GM23338 (cell line): ENCODE measurements around the gene TMEM185B. TPM values are rescaled to one million over a fixed set of nuclear protein-coding genes. Genes with fewer than 3 reads are reported as not detected.

Experiments
- ATAC-seq: fragments of 200-7000 bp; cut with Tn5 transposase; 3 replicates; pipeline ENCODE4 v1.9.1; 2020
- DNase-seq: peaks from one replicate; pipeline ENCODE4 v3.0.0-alpha.2; 2015; ENCODE audit warnings: low spot score
- H2AFZ ChIP-seq: fragments of 200-600 bp; sonication (generic); 2 replicates; pipeline ENCODE4 v1.8.0; 2016; ENCODE audit warnings: antibody characterized with exemption, mild to moderate bottlenecking, moderate library complexity
- H3F3A ChIP-seq: fragments of 200-600 bp; sonication (generic); replicated peaks from 2 replicates; pipeline ENCODE4 v1.8.0; 2017; ENCODE audit warnings: antibody characterized with exemption, mixed run types, low read depth
- H3K27ac ChIP-seq: fragments of 200-600 bp; sonication (generic); 2 replicates; pipeline ENCODE4 v1.6.1; 2016; ENCODE audit warnings: low read depth
- H3K27me3 ChIP-seq: fragments of 200-600 bp; sonication (generic); 2 replicates; pipeline ENCODE4 v1.8.0; 2016; ENCODE audit warnings: mild to moderate bottlenecking, mixed run types, moderate library complexity; ENCODE audit not compliant: insufficient read depth
- H3K36me3 ChIP-seq: fragments of 200-600 bp; sonication (generic); 2 replicates; pipeline ENCODE4 v1.8.0; 2016; ENCODE audit warnings: mild to moderate bottlenecking; ENCODE audit not compliant: insufficient read depth
- H3K4me1 ChIP-seq: fragments of 200-600 bp; sonication (generic); 2 replicates; pipeline ENCODE4 v1.8.0; 2016; ENCODE audit warnings: mild to moderate bottlenecking, moderate library complexity; ENCODE audit not compliant: insufficient read depth
- H3K4me2 ChIP-seq: fragments of 200-600 bp; sonication (generic); 2 replicates; pipeline ENCODE4 v1.7.1; 2017; ENCODE audit warnings: mixed run types
- H3K4me3 ChIP-seq: fragments of 200-600 bp; sonication (generic); 2 replicates; pipeline ENCODE4 v1.6.1; 2016; ENCODE audit warnings: mixed run types
- H3K79me2 ChIP-seq: fragments of 200-600 bp; sonication (generic); replicated peaks from 2 replicates; pipeline ENCODE4 v1.8.0; 2017; ENCODE audit warnings: mild to moderate bottlenecking; ENCODE audit not compliant: insufficient read depth
- H3K9me2 ChIP-seq: fragments of 200-600 bp; sonication (generic); 2 replicates; pipeline ENCODE4 v1.8.0; 2017; ENCODE audit not compliant: insufficient read depth
- H4K20me1 ChIP-seq: fragments of 200-600 bp; sonication (generic); replicated peaks from 2 replicates; pipeline ENCODE4 v1.8.0; 2017; ENCODE audit warnings: mild to moderate bottlenecking; ENCODE audit not compliant: insufficient read depth
- H3K27ac Mint-ChIP-seq: 2 replicates; pipeline ENCODE4 v1.8.0; 2020; ENCODE audit warnings: inconsistent platforms, mild to moderate bottlenecking, moderate library complexity, mixed read lengths
- H3K27me3 Mint-ChIP-seq: 3 replicates; pipeline ENCODE4 v1.8.0; 2022; ENCODE audit warnings: low read depth, mild to moderate bottlenecking, moderate library complexity, mixed read lengths, inconsistent platforms; ENCODE audit not compliant: insufficient read depth, poor library complexity
- H3K36me3 Mint-ChIP-seq: 3 replicates; pipeline ENCODE4 v1.8.0; 2021; ENCODE audit warnings: low read depth, mild to moderate bottlenecking, inconsistent platforms, moderate library complexity, mixed read lengths
- H3K4me1 Mint-ChIP-seq: 3 replicates; pipeline ENCODE4 v1.8.0; 2020; ENCODE audit warnings: mild to moderate bottlenecking, inconsistent platforms, mixed read lengths
- H3K4me3 Mint-ChIP-seq: 3 replicates; pipeline ENCODE4 v1.8.0; 2021; ENCODE audit warnings: moderate library complexity, mild to moderate bottlenecking, inconsistent platforms, mixed read lengths
- H3K9me3 Mint-ChIP-seq: 3 replicates; pipeline ENCODE4 v1.8.0; 2020; ENCODE audit warnings: moderate library complexity, mild to moderate bottlenecking, inconsistent platforms, mixed read lengths
- CREB1 ChIP-seq: fragments of 250-450 bp; sonication (Bioruptor Pico); IDR thresholded peaks from 2 replicates; pipeline ENCODE4 v1.5.0; 2020; ENCODE audit warnings: low read depth, mild to moderate bottlenecking, moderate library complexity
- EZH2 ChIP-seq: fragments of 200-600 bp; sonication (generic); IDR thresholded peaks from one replicate; pipeline ENCODE4 v1.8.0; 2017; ENCODE audit warnings: antibody characterized with exemption, mild to moderate bottlenecking, low read depth; ENCODE audit not compliant: unreplicated experiment
- EZH2phosphoT487 ChIP-seq: fragments of 200-600 bp; sonication (generic); IDR thresholded peaks from one replicate; pipeline ENCODE4 v1.8.1; 2018; ENCODE audit warnings: antibody characterized with exemption; ENCODE audit not compliant: unreplicated experiment
- JUNB ChIP-seq: IDR thresholded peaks from one replicate; pipeline ENCODE4 v1.6.1; 2016; ENCODE audit warnings: antibody characterized with exemption; ENCODE audit not compliant: unreplicated experiment
- NANOG ChIP-seq: IDR thresholded peaks from 2 replicates; pipeline ENCODE4 v1.6.1; 2016; ENCODE audit warnings: antibody characterized with exemption, borderline replicate concordance
- POLR2AphosphoS5 ChIP-seq: IDR thresholded peaks from 2 replicates; pipeline ENCODE4 v1.6.1; 2016; ENCODE audit warnings: antibody characterized with exemption, low read depth
- STAT1 ChIP-seq: IDR thresholded peaks from one replicate; pipeline ENCODE4 v1.6.1; 2016; ENCODE audit warnings: antibody characterized with exemption; ENCODE audit not compliant: unreplicated experiment
- ZNF114 ChIP-seq: fragments of 250-450 bp; sonication (Bioruptor Pico); IDR thresholded peaks from 2 replicates; pipeline ENCODE4 v1.5.0; 2020; ENCODE audit warnings: mild to moderate bottlenecking, moderate library complexity
- ZNF331 ChIP-seq: fragments of 250-450 bp; sonication (Bioruptor Pico); IDR thresholded peaks from 2 replicates; pipeline ENCODE4 v1.5.0; 2020; ENCODE audit warnings: low read depth, mild to moderate bottlenecking, moderate library complexity
- polyA plus RNA-seq: library from polyadenylated mRNA; unstranded; fragments of >200 nt; fragmentation: Nextera tagmentation; extraction: Ambion mirVana; gene quantifications from 2 replicates; pipeline ENCODE4 v1.2.1, GENCODE V29; 2016
- total RNA-seq: library from RNA; depleted of rRNA; stranded (reverse); fragments of >200 nt; shearing (Covaris generic); gene quantifications from 2 replicates; pipeline ENCODE4 v1.2.3, GENCODE V29; 2014
- TF ChIP-seq, protein P1 (sequence below), 2 experiments: fragments of 200-600 bp in 1 of 2; sonication (generic) in 1 of 2; conservative IDR thresholded peaks; 2 replicates each; pipeline versions ENCODE4 v1.5.1 to v1.6.1; 2016 to 2017; ENCODE audit warnings: antibody characterized with exemption in 2 of 2, low read depth in 2 of 2, mild to moderate bottlenecking in 2 of 2, moderate library complexity in 1 of 2
- TF ChIP-seq, protein P2 (sequence below): fragments of 250-450 bp; sonication (Bioruptor Pico); IDR thresholded peaks from 2 replicates; pipeline ENCODE4 v1.5.0; 2020; ENCODE audit warnings: mild to moderate bottlenecking, moderate library complexity
- TF ChIP-seq, protein P3 (sequence below): IDR thresholded peaks from 2 replicates; pipeline ENCODE4 v1.6.1; 2016; ENCODE audit warnings: antibody characterized with exemption

The TMEM185B gene
- total and polyA plus RNA-seq, 2 experiments from 2014 or later = 3.9 to 24.4 TPM

DNA sequence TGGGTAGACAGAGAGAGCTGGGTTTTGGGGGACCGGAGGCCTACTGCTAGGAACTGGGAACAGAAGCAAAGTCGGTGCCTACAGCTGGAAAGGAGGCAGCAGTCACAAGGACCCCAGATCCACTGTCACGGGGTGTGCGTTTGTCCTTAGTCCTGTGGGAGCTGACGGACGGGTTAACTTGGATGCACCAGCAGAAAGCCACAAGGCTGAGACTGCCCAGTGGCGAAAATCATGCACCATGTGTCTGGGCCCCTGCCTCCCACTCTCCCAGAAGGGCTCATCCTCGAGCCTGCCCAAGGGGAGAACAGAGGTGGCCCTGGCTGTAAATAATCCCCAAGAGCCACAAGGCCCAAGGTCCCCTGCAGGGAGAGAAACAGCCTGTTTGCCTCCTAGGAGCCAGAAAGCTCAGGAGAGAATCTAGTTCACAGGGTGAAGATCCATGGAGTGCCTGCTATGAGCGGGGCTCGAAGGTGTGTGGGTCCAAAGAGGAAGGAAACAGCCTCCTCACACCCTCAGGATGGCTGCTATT is 17.8 kb upstream of the TMEM185B start:
- Mint-ChIP-seq H3K4me1 (peaks cover 30% of the 10 kb centered on the region), H3K27me3 (peaks cover 20% of the 10 kb centered on the region), H3K9me3 (no peaks in the 10 kb centered on the region; the same call in 2 of the 3 replicates), H3K27ac (no peak overlapping the region), H3K4me3 (no peak overlapping the region), H3K36me3 (0 out of 3 replicates have a peak, but pooled peaks cover 3% of the 10 kb centered on the region)
- no peak for DNase-seq
- Histone ChIP-seq H3K4me2 (no peak overlapping the region), H3K9me2 (no peaks in the 10 kb centered on the region), H4K20me1 (no peaks in the 10 kb centered on the region), H3K4me1 (peaks cover 18% of the 10 kb centered on the region), H3K79me2 (no peaks in the 10 kb centered on the region), H3K4me3 (no peak overlapping the region), H3K36me3 (no peaks in the 10 kb centered on the region), H3K27ac (no peak overlapping the region), H2AFZ (no peak overlapping the region), H3F3A (no peaks in the 10 kb centered on the region), H3K27me3 (no peaks in the 10 kb centered on the region)
- no peak for ATAC-seq
- TF ChIP-seq NANOG (no peak), JUNB (no peak), STAT1 (no peak), CREB1 (CRISPR knock-in tag) (no peak), ZNF331 (CRISPR knock-in tag) (no peak), EZH2phosphoT487 (no peak), EZH2 (no peak), ZNF114 (no peak), POLR2AphosphoS5 (no peak)
- TF ChIP-seq, protein P1, sequence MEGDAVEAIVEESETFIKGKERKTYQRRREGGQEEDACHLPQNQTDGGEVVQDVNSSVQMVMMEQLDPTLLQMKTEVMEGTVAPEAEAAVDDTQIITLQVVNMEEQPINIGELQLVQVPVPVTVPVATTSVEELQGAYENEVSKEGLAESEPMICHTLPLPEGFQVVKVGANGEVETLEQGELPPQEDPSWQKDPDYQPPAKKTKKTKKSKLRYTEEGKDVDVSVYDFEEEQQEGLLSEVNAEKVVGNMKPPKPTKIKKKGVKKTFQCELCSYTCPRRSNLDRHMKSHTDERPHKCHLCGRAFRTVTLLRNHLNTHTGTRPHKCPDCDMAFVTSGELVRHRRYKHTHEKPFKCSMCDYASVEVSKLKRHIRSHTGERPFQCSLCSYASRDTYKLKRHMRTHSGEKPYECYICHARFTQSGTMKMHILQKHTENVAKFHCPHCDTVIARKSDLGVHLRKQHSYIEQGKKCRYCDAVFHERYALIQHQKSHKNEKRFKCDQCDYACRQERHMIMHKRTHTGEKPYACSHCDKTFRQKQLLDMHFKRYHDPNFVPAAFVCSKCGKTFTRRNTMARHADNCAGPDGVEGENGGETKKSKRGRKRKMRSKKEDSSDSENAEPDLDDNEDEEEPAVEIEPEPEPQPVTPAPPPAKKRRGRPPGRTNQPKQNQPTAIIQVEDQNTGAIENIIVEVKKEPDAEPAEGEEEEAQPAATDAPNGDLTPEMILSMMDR (conservative IDR thresholded peaks at IDR 0.05; ENCODE audit: low read depth in 2 of 2) = no peak
- TF ChIP-seq, protein P2, sequence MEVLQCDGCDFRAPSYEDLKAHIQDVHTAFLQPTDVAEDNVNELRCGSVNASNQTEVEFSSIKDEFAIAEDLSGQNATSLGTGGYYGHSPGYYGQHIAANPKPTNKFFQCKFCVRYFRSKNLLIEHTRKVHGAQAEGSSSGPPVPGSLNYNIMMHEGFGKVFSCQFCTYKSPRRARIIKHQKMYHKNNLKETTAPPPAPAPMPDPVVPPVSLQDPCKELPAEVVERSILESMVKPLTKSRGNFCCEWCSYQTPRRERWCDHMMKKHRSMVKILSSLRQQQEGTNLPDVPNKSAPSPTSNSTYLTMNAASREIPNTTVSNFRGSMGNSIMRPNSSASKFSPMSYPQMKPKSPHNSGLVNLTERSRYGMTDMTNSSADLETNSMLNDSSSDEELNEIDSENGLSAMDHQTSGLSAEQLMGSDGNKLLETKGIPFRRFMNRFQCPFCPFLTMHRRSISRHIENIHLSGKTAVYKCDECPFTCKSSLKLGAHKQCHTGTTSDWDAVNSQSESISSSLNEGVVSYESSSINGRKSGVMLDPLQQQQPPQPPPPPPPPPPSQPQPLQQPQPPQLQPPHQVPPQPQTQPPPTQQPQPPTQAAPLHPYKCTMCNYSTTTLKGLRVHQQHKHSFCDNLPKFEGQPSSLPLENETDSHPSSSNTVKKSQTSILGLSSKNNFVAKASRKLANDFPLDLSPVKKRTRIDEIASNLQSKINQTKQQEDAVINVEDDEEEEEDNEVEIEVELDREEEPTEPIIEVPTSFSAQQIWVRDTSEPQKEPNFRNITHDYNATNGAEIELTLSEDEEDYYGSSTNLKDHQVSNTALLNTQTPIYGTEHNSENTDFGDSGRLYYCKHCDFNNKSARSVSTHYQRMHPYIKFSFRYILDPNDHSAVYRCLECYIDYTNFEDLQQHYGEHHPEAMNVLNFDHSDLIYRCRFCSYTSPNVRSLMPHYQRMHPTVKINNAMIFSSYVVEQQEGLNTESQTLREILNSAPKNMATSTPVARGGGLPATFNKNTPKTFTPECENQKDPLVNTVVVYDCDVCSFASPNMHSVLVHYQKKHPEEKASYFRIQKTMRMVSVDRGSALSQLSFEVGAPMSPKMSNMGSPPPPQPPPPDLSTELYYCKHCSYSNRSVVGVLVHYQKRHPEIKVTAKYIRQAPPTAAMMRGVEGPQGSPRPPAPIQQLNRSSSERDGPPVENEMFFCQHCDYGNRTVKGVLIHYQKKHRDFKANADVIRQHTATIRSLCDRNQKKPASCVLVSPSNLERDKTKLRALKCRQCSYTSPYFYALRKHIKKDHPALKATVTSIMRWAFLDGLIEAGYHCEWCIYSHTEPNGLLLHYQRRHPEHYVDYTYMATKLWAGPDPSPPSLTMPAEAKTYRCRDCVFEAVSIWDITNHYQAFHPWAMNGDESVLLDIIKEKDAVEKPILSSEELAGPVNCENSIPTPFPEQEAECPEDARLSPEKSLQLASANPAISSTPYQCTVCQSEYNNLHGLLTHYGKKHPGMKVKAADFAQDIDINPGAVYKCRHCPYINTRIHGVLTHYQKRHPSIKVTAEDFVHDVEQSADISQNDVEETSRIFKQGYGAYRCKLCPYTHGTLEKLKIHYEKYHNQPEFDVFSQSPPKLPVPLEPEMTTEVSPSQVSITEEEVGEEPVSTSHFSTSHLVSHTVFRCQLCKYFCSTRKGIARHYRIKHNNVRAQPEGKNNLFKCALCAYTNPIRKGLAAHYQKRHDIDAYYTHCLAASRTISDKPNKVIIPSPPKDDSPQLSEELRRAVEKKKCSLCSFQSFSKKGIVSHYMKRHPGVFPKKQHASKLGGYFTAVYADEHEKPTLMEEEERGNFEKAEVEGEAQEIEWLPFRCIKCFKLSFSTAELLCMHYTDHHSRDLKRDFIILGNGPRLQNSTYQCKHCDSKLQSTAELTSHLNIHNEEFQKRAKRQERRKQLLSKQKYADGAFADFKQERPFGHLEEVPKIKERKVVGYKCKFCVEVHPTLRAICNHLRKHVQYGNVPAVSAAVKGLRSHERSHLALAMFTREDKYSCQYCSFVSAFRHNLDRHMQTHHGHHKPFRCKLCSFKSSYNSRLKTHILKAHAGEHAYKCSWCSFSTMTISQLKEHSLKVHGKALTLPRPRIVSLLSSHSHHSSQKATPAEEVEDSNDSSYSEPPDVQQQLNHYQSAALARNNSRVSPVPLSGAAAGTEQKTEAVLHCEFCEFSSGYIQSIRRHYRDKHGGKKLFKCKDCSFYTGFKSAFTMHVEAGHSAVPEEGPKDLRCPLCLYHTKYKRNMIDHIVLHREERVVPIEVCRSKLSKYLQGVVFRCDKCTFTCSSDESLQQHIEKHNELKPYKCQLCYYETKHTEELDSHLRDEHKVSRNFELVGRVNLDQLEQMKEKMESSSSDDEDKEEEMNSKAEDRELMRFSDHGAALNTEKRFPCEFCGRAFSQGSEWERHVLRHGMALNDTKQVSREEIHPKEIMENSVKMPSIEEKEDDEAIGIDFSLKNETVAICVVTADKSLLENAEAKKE = no peak
- TF ChIP-seq, protein P3, sequence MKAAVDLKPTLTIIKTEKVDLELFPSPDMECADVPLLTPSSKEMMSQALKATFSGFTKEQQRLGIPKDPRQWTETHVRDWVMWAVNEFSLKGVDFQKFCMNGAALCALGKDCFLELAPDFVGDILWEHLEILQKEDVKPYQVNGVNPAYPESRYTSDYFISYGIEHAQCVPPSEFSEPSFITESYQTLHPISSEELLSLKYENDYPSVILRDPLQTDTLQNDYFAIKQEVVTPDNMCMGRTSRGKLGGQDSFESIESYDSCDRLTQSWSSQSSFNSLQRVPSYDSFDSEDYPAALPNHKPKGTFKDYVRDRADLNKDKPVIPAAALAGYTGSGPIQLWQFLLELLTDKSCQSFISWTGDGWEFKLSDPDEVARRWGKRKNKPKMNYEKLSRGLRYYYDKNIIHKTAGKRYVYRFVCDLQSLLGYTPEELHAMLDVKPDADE = no peak
